Parathyroid adenoma (tissue), 2 donors: ENCODE results near the gene FANCC.

ENCODE experiments used
- H2AFZ ChIP-seq: fragments of 300-600 bp; sonication (generic); one replicate; pipeline ENCODE4 v1.7.0; 2017; ENCODE audit warnings: antibody characterized with exemption, mild to moderate bottlenecking
- H3K27ac ChIP-seq: fragments of 300-600 bp; sonication (generic); one replicate; pipeline ENCODE4 v1.7.0; 2017
- H3K27me3 ChIP-seq: fragments of 300-600 bp; sonication (generic); one replicate; pipeline ENCODE4 v1.7.0; 2017; ENCODE audit warnings: low read length; ENCODE audit not compliant: control insufficient read depth, insufficient read depth
- H3K36me3 ChIP-seq: fragments of 300-600 bp; sonication (generic); one replicate; pipeline ENCODE4 v1.7.0; 2017; ENCODE audit warnings: low read length; ENCODE audit not compliant: control insufficient read depth, insufficient read depth
- H3K4me1 ChIP-seq: fragments of 300-600 bp; sonication (generic); one replicate; pipeline ENCODE4 v1.7.0; 2017; ENCODE audit warnings: control low read depth
- H3K4me2 ChIP-seq: fragments of 300-600 bp; sonication (generic); one replicate; pipeline ENCODE4 v1.7.0; 2017; ENCODE audit warnings: low read length
- H3K4me3 ChIP-seq: fragments of 300-600 bp; sonication (generic); one replicate; pipeline ENCODE4 v1.7.0; 2017; ENCODE audit warnings: low read depth, low read length
- H3K79me2 ChIP-seq: fragments of 300-600 bp; sonication (generic); one replicate; pipeline ENCODE4 v1.7.0; 2017; ENCODE audit warnings: control low read depth
- H3K9ac ChIP-seq: fragments of 300-600 bp; sonication (generic); one replicate; pipeline ENCODE4 v1.7.0; 2017; ENCODE audit warnings: mild to moderate bottlenecking
- H3K9me3 ChIP-seq: fragments of 300-600 bp; sonication (generic); one replicate; pipeline ENCODE4 v1.7.0; 2017; ENCODE audit warnings: low read length; ENCODE audit not compliant: control insufficient read depth
- CTCF ChIP-seq: fragments of 300-600 bp; sonication (generic); IDR thresholded peaks from one replicate; pipeline ENCODE4 v1.7.0; 2017; ENCODE audit warnings: antibody characterized with exemption, mild to moderate bottlenecking
- donor health status: primary hyperparathyroidism.

FANCC gene

GRCh38 chr9:95095641-95096355, 221.7 kb downstream of the FANCC start:
- no peak overlapping the region for H3K9ac ChIP-seq
- no peaks in the 10 kb centered on the region for H3K9me3 ChIP-seq
- TF ChIP-seq CTCF: no peak
- H3K79me2 ChIP-seq: no peaks in the 10 kb centered on the region
- no peaks in the 10 kb centered on the region for H3K27me3 ChIP-seq
- H3K4me1 ChIP-seq: peaks cover 15% of the 10 kb centered on the region
- no peaks in the 10 kb centered on the region for H3K36me3 ChIP-seq
- no peak overlapping the region for H3K4me2 ChIP-seq
- no peak overlapping the region for H2AFZ ChIP-seq
- H3K27ac ChIP-seq: no peak overlapping the region
- no peak overlapping the region for H3K4me3 ChIP-seq

- no peaks in the 10 kb centered on the region for H3K79me2 ChIP-seq
- no peak overlapping the region for H3K9ac ChIP-seq
- H2AFZ ChIP-seq: no peak overlapping the region
- no peak for TF ChIP-seq CTCF
- H3K4me1 ChIP-seq: peaks cover 16% of the 10 kb centered on the region
- no peaks in the 10 kb centered on the region for H3K9me3 ChIP-seq
- H3K27me3 ChIP-seq: no peaks in the 10 kb centered on the region
- H3K27ac ChIP-seq: no peak overlapping the region
- H3K4me2 ChIP-seq: no peak overlapping the region
- no peaks in the 10 kb centered on the region for H3K36me3 ChIP-seq
- H3K4me3 ChIP-seq: no peak overlapping the region
Observed at GRCh38 chr9:95094002-95094401, 223.5 kb downstream of the FANCC start.

GRCh38 chr9:95093586-95093985, 223.9 kb downstream of the FANCC start:
- H3K4me2 ChIP-seq: no peak overlapping the region
- H3K36me3 ChIP-seq: no peaks in the 10 kb centered on the region
- no peaks in the 10 kb centered on the region for H3K9me3 ChIP-seq
- H3K79me2 ChIP-seq: no peaks in the 10 kb centered on the region
- peaks cover 16% of the 10 kb centered on the region for H3K4me1 ChIP-seq
- no peak overlapping the region for H3K27ac ChIP-seq
- no peak overlapping the region for H2AFZ ChIP-seq
- H3K9ac ChIP-seq: no peak overlapping the region
- no peak overlapping the region for H3K4me3 ChIP-seq
- no peaks in the 10 kb centered on the region for H3K27me3 ChIP-seq
- no peak for TF ChIP-seq CTCF

GRCh38 chr9:95092262-95093072, 225.0 kb downstream of the FANCC start:
- H3K79me2 ChIP-seq: no peaks in the 10 kb centered on the region
- no peak overlapping the region for H2AFZ ChIP-seq
- no peak for TF ChIP-seq CTCF
- no peak overlapping the region for H3K27ac ChIP-seq
- H3K9me3 ChIP-seq: no peaks in the 10 kb centered on the region
- no peak overlapping the region for H3K9ac ChIP-seq
- H3K4me1 ChIP-seq: peaks cover 12% of the 10 kb centered on the region
- H3K36me3 ChIP-seq: no peaks in the 10 kb centered on the region
- H3K27me3 ChIP-seq: no peaks in the 10 kb centered on the region
- no peak overlapping the region for H3K4me3 ChIP-seq
- H3K4me2 ChIP-seq: no peak overlapping the region
